Subcutaneous adipose tissue (tissue), 4 donors: Measurements from ENCODE around the gene RPUSD4. TPM values are rescaled to one million over a fixed set of nuclear protein-coding genes. Genes with fewer than 3 reads are reported as not detected.

ENCODE experiments used
- CTCF ChIP-seq: fragments of 450-650 bp; IDR thresholded peaks from one replicate; pipeline ENCODE4 v1.5.1; 2016; ENCODE audit warnings: low read depth, mild to moderate bottlenecking, control low read depth, antibody characterized with exemption, moderate library complexity
- total RNA-seq, 4 donors: library from RNA; depleted of rRNA; stranded (reverse); fragments of >200 nt; gene quantifications; one replicate each; pipeline ENCODE4 v1.1.0, GENCODE V29; 2016

Gene RPUSD4
- total RNA-seq, 4 donors from 2014 or later, result 13.7 to 35.4 (median 26.7) TPM

DNA sequence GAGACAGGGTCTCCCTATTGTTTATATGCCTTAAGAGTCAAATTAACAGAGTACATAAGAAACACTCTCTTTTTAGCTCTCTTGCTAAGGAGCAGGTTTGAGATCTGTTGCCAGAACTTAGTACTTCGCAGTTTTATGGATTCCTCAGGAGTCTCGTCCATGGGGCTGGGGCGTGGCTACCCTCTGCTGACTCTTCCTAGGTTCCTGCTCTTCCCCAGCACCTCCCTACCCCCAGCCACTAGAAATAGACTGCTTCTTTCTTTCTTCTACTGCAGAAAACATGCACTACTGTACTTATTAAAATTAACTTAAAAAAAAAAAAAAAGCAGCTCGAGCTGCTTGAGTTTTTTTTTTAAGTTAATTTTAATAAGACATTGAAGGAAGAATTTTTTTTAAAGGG, 8.1 kb upstream of the RPUSD4 start:
- TF ChIP-seq CTCF, result no peak

DNA sequence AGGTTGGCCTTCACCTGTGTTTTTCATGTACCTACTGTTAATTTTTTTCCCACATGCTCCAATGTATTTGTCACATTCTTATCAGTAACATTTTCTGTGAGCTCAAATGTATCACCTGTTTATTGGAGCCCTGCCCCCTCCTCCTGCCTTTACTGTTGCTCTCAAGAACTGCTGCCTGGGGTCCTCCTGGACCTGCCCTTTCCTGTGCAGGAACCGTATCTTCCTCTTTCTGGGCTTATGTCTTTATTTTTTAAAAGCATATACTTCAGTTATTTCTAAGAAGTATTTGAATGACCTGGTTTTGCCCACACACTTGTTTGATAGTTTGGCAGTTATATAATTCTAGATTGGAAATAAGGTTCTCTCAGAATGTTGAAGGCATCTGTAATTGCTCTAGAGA, 6.0 kb upstream of the RPUSD4 start:
- TF ChIP-seq CTCF, result no peak

DNA sequence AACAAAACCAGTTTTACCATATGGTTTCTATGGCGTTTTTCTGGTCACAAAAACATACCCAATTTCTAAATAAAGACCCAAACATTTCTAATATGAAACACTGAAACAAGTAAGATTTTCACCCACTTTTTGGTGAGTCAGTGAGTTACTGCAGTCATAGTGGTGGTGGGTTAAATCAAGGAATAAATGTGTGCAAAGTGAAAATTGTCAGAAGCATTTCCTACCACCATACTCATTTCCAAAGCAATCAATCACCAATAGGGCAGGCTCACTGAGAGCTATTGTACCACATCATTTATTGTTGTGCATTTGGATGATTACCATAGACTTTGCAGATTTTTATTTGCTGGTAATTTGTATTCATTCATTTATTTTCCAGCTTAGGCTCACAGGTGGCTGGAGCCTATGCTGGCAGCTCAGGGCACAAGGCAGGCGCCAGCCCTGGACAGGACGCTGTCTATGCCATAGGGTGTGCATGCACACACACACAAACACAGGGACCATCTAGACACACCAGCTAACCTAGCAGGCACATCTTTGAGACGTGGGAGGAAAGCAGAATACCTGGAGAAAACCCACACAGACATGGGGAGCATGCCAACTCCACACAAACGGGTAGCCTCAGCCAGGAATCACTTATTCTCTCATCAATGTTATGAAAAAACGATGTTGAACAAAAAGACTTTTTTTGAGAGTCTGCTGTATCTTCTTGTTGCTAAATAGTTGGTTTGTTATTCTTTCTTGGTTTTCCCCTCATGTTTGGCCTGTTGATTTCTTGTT, 5.3 kb upstream of the RPUSD4 start:
- TF ChIP-seq CTCF, result no peak

GRCh38 chr11:126214841-126215240, 3.4 kb upstream of the RPUSD4 start:
- no peak for TF ChIP-seq CTCF

DNA sequence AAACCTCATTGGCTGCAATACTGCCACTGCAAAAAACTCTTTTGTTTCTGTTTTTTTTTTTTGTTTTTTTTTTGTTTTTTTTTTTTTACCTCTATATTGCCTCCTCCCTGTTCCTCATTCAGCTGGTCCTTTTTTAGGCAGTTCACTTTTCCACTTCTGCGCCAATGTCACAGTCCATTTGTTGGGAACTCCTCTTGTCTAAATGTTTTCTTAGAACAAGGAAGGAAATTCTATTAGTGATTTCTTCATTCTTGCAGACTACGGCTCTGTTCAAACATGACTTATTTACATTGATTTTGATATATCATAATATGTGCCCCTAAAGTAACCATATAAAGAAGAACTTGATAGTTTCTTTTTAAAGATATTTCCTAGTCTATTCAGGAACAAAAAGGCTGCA, 3.0 kb upstream of the RPUSD4 start:
- no peak for TF ChIP-seq CTCF

DNA sequence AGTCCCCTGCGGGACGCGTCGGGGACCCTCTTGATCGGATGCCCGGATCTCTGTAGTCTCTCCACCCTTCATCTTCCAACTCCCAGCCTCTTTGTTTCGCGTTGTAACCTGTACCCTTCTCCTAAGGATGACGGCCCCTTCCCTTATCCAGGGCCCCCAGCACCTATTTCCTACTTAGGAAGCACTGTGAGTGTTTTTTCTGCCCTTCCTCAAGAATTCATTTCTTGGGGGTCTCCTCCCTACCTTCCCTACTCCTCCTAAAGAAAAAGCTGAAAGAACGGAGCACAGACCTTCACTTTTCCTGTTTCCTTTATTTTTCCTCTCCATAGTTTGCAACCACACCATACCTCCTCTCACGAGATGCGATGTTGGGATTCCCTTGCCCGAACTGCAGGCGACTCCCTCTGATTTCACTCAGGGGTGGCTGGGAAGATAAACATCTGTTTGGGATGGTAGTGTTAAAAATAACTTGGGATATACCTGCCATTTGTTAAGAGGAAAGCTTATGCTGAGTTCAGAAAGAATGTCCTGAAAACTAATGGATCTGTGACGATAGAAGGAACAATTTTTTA, 725 bp upstream of the RPUSD4 start:
- TF ChIP-seq CTCF, result no peak

GRCh38 chr11:126210871-126211235, 597 bp downstream of the RPUSD4 start:
- TF ChIP-seq CTCF, result no peak
